Measurements from ENCODE around the gene PELI2.
A peak's percentile ranks its signal among the peaks of the same experiment; 100 is the strongest.

The PELI2 gene

GRCh38 chr14:56144176-56144575, 26.0 kb downstream of the PELI2 start:
- Mint-ChIP-seq H3K36me3 (ENCODE audit: low read depth) (peaks cover 1% of the 10 kb centered on the region), H3K27ac (no peak overlapping the region), H3K4me3 (no peak overlapping the region), H3K27me3 (no peaks in the 10 kb centered on the region), H3K9me3 (peaks cover 4% of the 10 kb centered on the region), H3K4me1 (peaks cover 44% of the 10 kb centered on the region)
- ATAC-seq (no peak), DNase-seq (no peak)

DNA sequence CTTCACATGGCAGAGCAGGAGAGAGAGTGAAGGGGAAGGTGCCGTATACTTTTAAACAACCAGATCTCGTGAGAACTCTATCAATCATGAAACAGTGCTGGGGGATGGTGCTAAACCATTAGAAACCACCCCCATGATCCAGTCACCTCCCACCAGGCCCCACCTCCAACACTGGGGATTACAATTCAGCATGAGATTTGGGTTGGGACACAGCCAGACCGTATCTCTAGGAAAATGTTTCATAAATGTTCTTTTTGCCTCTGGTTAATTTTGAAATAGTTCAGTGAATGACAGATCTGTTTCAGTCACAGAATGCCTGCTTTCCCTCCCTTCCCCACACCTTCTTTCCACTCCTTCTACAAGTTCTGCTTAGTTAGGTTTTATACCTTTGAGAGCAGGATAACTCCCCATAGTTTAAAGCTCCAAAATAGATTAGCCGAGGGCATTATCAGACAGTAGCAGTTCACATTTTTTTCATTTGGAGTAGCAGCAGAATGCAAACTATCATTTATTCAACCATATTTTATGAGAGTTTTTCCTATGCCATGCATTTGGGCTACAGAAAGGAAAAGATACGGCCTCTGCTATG, 27.1 kb downstream of the PELI2 start:
- Mint-ChIP-seq H3K4me1 (peaks cover 54% of the 10 kb centered on the region), H3K9me3 (peaks cover 4% of the 10 kb centered on the region), H3K27me3 (no peaks in the 10 kb centered on the region), H3K36me3 (ENCODE audit: low read depth) (no peaks in the 10 kb centered on the region), H3K27ac (no peak overlapping the region), H3K4me3 (no peak overlapping the region)
- no peak for ATAC-seq
- DNase-seq = no peak

- ATAC-seq = peak; percentile 69
- Mint-ChIP-seq H3K4me3 (no peak overlapping the region), H3K27me3 (no peaks in the 10 kb centered on the region), H3K9me3 (peaks cover 2% of the 10 kb centered on the region), H3K27ac (no peak overlapping the region), H3K36me3 (ENCODE audit: low read depth) (no peaks in the 10 kb centered on the region), H3K4me1 (peaks cover 53% of the 10 kb centered on the region)
- DNase-seq = no peak
Measured at GRCh38 chr14:56145965-56146364, 27.8 kb downstream of the PELI2 start.

DNA sequence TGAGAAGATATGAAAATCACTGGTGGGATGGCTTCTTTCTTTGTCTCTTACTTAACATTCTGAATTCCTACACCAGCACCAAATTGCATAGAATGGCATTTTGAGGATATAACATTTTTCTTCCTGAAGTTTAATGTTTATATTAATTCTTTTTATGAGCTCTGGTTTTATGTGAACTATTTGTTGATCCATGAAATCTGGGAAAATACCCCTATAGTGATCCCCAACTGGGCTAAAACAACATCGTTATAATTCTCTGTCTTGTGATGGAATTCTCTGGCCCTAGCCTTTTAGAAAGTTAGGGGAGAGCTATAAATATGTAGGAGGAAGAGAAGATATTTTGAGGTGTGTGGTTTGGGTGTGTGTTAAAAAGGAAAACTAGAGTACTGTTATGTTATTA, 29.2 kb downstream of the PELI2 start:
- DNase-seq = no peak
- H3K4me1 Mint-ChIP-seq = peaks cover 54% of the 10 kb centered on the region
- H3K27ac Mint-ChIP-seq = no peak overlapping the region
- H3K36me3 Mint-ChIP-seq (ENCODE audit: low read depth) = no peaks in the 10 kb centered on the region
- H3K4me3 Mint-ChIP-seq = no peak overlapping the region
- no peaks in the 10 kb centered on the region for H3K9me3 Mint-ChIP-seq
- no peak for ATAC-seq
- H3K27me3 Mint-ChIP-seq = no peaks in the 10 kb centered on the region

DNA sequence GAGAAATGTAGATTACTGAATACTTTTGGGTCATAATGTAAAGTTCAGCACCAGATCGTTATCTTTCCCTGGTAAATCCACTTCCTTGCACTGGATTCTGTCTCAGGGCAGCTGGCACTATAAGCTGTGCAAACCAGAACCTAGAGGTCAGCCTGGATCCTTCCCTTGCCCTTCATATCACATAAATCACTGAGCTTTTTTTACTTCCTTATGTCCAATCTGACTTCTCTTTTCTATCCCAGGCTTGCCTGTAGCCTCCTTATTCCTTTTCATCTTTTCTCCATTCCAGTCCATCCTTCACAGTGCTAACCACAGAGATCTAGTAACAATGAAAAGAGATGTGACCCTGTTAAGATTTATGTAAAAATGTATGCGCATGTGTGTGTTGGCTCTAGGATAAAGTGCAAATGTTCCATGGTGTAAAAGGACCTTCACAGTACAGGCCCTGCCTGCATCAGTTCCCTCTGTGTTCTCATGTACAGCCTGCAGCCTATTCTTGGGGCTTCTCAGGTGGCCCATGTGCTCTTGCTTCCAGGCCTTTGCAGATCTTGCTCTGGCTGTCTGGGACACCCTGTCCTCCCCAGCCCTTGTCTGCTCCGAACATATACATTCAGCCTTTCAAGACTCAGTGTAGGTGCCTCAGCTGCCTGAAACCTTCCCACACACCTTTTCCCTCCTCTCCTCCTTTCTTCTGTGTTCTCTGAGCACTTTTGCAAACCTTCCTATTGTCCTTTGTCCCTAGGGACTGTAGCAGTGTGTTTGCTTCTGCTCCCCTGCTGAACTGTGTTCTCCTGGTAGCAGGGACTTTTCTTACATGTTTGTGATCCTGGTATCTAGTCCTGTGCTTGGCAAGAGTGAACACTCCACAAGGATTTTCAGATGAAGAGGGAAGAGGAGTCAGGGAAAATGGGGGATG, 30.0 kb downstream of the PELI2 start:
- no peak overlapping the region for H3K4me3 Mint-ChIP-seq
- ATAC-seq = no peak
- peaks cover 52% of the 10 kb centered on the region for H3K4me1 Mint-ChIP-seq
- no peak for DNase-seq
- H3K36me3 Mint-ChIP-seq (ENCODE audit: low read depth) = no peaks in the 10 kb centered on the region
- H3K27me3 Mint-ChIP-seq = no peaks in the 10 kb centered on the region
- H3K9me3 Mint-ChIP-seq = no peaks in the 10 kb centered on the region
- H3K27ac Mint-ChIP-seq = no peak overlapping the region

DNA sequence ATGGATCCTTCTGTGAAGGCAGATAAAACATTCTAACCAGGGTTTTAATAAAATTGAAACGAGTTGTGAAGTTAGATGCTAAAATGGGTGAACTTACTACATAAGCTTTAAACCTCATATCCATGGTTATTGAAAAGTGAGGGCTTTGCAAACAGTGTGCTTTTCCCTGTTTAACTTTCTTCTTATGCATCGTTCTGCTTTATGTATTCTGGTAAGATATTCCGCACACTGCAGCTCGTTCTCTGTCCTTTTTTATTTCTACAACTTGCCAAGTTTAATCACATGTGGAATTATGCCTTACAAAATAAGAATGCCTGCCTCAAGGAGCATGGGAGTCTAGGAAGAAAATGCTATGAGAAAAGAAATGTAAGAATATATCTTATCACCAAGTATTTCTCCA, 30.9 kb downstream of the PELI2 start:
- no peak for ATAC-seq
- H3K36me3 Mint-ChIP-seq (ENCODE audit: low read depth) = no peaks in the 10 kb centered on the region
- no peak overlapping the region for H3K27ac Mint-ChIP-seq
- H3K4me3 Mint-ChIP-seq = no peak overlapping the region
- H3K9me3 Mint-ChIP-seq = no peaks in the 10 kb centered on the region
- DNase-seq = no peak
- no peaks in the 10 kb centered on the region for H3K27me3 Mint-ChIP-seq
- H3K4me1 Mint-ChIP-seq = peaks cover 52% of the 10 kb centered on the region

DNA sequence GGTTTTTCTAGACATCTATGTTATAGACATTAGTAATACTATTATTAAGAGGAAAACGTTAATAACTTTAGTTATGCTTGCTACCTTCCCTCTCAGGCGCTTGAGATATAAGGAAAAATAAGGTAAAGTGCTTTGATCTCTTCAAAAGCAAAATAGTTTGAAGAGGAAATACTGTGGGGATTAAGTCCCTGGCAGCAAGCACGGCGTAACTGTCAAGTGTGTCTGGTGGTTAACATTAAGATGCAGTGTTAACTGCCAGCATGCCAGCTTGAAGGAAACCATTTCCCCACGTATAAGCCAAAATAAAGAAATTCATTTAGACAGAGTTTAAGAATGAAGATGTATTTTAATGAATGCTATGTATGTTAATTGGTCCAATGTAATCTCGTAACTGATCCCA, 31.8 kb downstream of the PELI2 start:
- Mint-ChIP-seq H3K9me3 (no peaks in the 10 kb centered on the region), H3K27me3 (no peaks in the 10 kb centered on the region), H3K4me1 (peaks cover 52% of the 10 kb centered on the region), H3K27ac (no peak overlapping the region), H3K36me3 (ENCODE audit: low read depth) (no peaks in the 10 kb centered on the region), H3K4me3 (no peak overlapping the region)
- DNase-seq (no peak), ATAC-seq (no peak)

- DNase-seq (no peak), ATAC-seq (peak; percentile 49)
- H3K9me3 Mint-ChIP-seq = no peaks in the 10 kb centered on the region
- no peak overlapping the region for H3K27ac Mint-ChIP-seq
- no peak overlapping the region for H3K4me3 Mint-ChIP-seq
- H3K27me3 Mint-ChIP-seq = no peaks in the 10 kb centered on the region
- peaks cover 50% of the 10 kb centered on the region for H3K4me1 Mint-ChIP-seq
- H3K36me3 Mint-ChIP-seq (ENCODE audit: low read depth) = no peaks in the 10 kb centered on the region
Measured at GRCh38 chr14:56150645-56151345, 32.6 kb downstream of the PELI2 start.

DNA sequence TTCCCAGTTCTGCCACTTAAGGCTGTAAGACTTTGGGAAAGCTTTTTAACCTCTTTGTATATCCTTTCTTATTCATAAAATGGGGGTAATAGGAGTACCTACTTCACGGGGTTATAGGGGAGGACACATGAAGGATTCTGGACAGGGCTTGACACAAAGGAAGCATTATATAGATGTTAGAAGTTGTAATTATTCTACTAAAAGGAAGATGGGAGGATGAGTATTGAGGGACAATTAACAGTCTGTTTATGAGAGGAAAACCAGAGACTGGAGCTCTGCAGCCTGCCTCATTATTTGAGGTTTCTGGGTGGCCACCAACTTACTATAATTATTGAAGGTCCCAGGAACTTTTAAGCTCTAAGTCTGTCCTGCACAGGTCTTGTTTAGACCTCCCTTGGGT, 34.0 kb downstream of the PELI2 start:
- Mint-ChIP-seq H3K27me3 (no peaks in the 10 kb centered on the region), H3K36me3 (ENCODE audit: low read depth) (no peaks in the 10 kb centered on the region), H3K9me3 (no peaks in the 10 kb centered on the region), H3K27ac (no peak overlapping the region), H3K4me1 (peaks cover 39% of the 10 kb centered on the region), H3K4me3 (no peak overlapping the region)
- DNase-seq = no peak
- no peak for ATAC-seq

DNA sequence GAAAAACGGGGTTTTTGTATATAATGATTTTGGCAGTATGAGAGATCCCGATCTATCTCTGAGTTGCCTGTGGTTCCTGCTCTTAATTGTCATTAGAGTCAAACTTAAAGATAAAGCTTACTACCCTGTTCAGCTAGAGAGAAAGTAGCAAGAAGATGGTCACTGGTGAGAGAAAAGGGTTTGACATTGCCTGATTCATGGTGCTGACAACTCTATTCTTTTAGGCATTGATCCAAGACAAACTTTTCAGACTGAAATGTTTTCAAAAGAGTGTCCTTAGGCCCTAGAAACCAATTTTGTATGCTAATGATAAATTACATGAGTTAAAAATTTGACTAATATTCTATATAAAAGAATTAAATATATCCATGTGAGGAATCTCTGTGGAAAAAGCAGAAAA, 35.1 kb downstream of the PELI2 start:
- Mint-ChIP-seq H3K36me3 (ENCODE audit: low read depth) (no peaks in the 10 kb centered on the region), H3K4me1 (peaks cover 30% of the 10 kb centered on the region), H3K4me3 (no peak overlapping the region), H3K9me3 (no peaks in the 10 kb centered on the region), H3K27me3 (no peaks in the 10 kb centered on the region), H3K27ac (no peak overlapping the region)
- DNase-seq = no peak
- no peak for ATAC-seq

GRCh38 chr14:56154321-56154720, 36.1 kb downstream of the PELI2 start:
- Mint-ChIP-seq H3K4me3 (no peak overlapping the region), H3K4me1 (peaks cover 20% of the 10 kb centered on the region)

DNA sequence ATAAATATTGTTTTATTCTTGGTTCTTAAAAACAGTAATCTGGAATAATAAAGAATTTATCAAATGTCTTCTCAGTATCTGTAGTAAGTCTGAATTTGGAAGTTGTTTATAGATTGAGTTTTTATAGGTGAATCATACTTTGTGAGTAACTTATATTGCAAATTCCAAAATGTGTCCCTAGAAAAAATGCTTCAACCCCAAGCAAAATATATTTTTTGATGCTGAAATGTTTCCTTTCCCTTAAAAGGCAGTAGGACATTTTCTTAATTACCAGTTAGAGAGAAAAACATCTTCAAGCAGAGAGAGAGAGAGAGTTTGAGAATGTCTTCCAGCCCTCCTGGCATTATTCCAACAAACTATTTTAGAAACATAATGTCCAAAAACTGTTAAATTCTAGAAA, 37.9 kb downstream of the PELI2 start:
- DNase-seq (no peak), ATAC-seq (no peak)
- no peaks in the 10 kb centered on the region for H3K9me3 Mint-ChIP-seq
- H3K36me3 Mint-ChIP-seq (ENCODE audit: low read depth) = no peaks in the 10 kb centered on the region
- no peaks in the 10 kb centered on the region for H3K27me3 Mint-ChIP-seq
- no peak overlapping the region for H3K27ac Mint-ChIP-seq
- peaks cover 8% of the 10 kb centered on the region for H3K4me1 Mint-ChIP-seq
- no peak overlapping the region for H3K4me3 Mint-ChIP-seq

More at GRCh38 chr14:56154321-56154720, 36.1 kb downstream of the PELI2 start:
- H3K27ac Mint-ChIP-seq = no peak overlapping the region
- DNase-seq (no peak), ATAC-seq (no peak)
- no peaks in the 10 kb centered on the region for H3K36me3 Mint-ChIP-seq (ENCODE audit: low read depth)
- no peaks in the 10 kb centered on the region for H3K9me3 Mint-ChIP-seq
- H3K27me3 Mint-ChIP-seq = no peaks in the 10 kb centered on the region

DNA sequence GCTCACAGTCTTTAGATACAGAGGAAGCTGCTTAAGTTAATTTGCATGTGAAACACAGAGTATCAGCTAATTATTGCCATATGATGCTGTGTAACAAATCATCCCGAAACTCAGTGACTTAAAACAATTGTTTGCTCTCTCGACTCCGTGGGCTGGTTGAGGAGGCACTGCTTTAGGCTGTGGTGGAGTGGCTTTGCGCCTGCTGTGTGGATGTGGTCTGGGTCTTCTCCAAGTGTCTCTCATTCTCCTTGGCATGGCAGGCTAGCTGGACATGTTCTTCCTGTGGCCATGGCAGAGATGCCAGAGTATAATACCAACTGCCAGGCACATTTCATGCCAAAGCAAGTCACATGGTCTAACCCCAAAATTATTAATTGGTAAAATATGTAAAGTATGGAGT, 40.9 kb downstream of the PELI2 start:
- peaks cover 3% of the 10 kb centered on the region for H3K4me1 Mint-ChIP-seq
- no peak overlapping the region for H3K4me3 Mint-ChIP-seq
- ATAC-seq (no peak), DNase-seq (no peak)
- H3K36me3 Mint-ChIP-seq (ENCODE audit: low read depth) = peaks cover 2% of the 10 kb centered on the region
- no peak overlapping the region for H3K27ac Mint-ChIP-seq
- no peaks in the 10 kb centered on the region for H3K27me3 Mint-ChIP-seq
- peaks cover 17% of the 10 kb centered on the region for H3K9me3 Mint-ChIP-seq

DNA sequence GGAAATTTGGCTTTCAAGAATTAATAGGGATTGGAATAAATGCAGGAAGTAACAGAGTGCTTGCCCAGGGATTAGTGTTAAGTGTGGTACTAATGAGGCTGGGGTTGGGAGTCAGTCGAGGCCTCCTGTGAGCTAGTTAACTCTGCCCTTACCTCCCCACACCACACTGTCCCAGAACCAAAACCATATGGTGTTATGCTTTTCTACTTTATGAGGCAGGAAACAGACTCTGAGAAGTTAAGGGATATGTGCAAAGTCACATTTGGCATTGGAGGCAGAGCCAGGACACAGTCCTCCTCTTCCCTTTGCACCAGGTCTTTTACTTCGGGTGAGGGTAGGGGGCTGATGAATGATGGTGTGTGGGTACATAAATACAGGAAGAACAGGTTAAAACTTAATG, 41.9 kb downstream of the PELI2 start:
- Mint-ChIP-seq H3K27me3 (no peaks in the 10 kb centered on the region), H3K4me3 (no peak overlapping the region), H3K9me3 (peaks cover 27% of the 10 kb centered on the region), H3K4me1 (peaks cover 3% of the 10 kb centered on the region), H3K36me3 (ENCODE audit: low read depth) (peaks cover 9% of the 10 kb centered on the region), H3K27ac (no peak overlapping the region)
- DNase-seq (no peak), ATAC-seq (no peak)

- no peak for ATAC-seq
- H3K36me3 Mint-ChIP-seq (ENCODE audit: low read depth) = peaks cover 10% of the 10 kb centered on the region
- H3K4me1 Mint-ChIP-seq = peaks cover 3% of the 10 kb centered on the region
- H3K9me3 Mint-ChIP-seq = peaks cover 40% of the 10 kb centered on the region
- no peak for DNase-seq
- H3K27me3 Mint-ChIP-seq = no peaks in the 10 kb centered on the region
- no peak overlapping the region for H3K27ac Mint-ChIP-seq
- no peak overlapping the region for H3K4me3 Mint-ChIP-seq
Measured at GRCh38 chr14:56161658-56162057, 43.4 kb downstream of the PELI2 start.
